Memory B cell (primary cell): ENCODE results near the gene PKD1.
"Not testable (repeated sequence)": the region's sequence is repeated elsewhere in the genome, so short reads cannot be mapped to it uniquely, and the experiment has no call there.

Experiments used
- ATAC-seq: fragments of 150-1000 bp; cut with Tn5 transposase; 2 replicates; pipeline ENCODE4 v1.10.0; 2021; ENCODE audit warnings: low read depth, mild to moderate bottlenecking, moderate library complexity
- DNase-seq, 2 donors: peaks; one replicate each; pipeline ENCODE4 v3.0.0; 2022; ENCODE audit warnings: low spot score in 2 of 2
- H3K27ac Mint-ChIP-seq: one replicate; pipeline ENCODE4 v1.8.0; 2022; ENCODE audit warnings: mild to moderate bottlenecking, moderate library complexity, mixed read lengths
- H3K27me3 Mint-ChIP-seq: one replicate; pipeline ENCODE4 v1.8.0; 2022; ENCODE audit warnings: mixed read lengths
- H3K36me3 Mint-ChIP-seq: one replicate; pipeline ENCODE4 v1.8.0; 2022; ENCODE audit warnings: mild to moderate bottlenecking, mixed read lengths
- H3K4me1 Mint-ChIP-seq: one replicate; pipeline ENCODE4 v1.8.0; 2022; ENCODE audit warnings: mixed read lengths
- H3K4me3 Mint-ChIP-seq: one replicate; pipeline ENCODE4 v1.8.0; 2022; ENCODE audit warnings: mild to moderate bottlenecking, moderate library complexity, mixed read lengths
- H3K9me3 Mint-ChIP-seq: one replicate; pipeline ENCODE4 v1.8.0; 2022; ENCODE audit warnings: mixed read lengths

Gene PKD1

GRCh38 chr16:2135770-2136490, at the start of gene PKD1:
TSS of gene PKD1 (minus strand) at chr16:2135898. CDS start at chr16:2135689, 209 bp downstream.
- peak within 1 kb of the TSS; percentile 82 for H3K27ac Mint-ChIP-seq
- H3K36me3 Mint-ChIP-seq, H3K27me3 Mint-ChIP-seq, H3K4me1 Mint-ChIP-seq, H3K9me3 Mint-ChIP-seq: not testable (repeated sequence)
- H3K4me3 Mint-ChIP-seq, result peak within 1 kb of the TSS; percentile 92
- ATAC-seq (peak; percentile 77), DNase-seq (peak; percentile 100)

GRCh38 chr16:2184962-2185361, 49.3 kb upstream of the PKD1 start:
- no peaks in the 10 kb centered on the region for H3K9me3 Mint-ChIP-seq
- H3K4me1 Mint-ChIP-seq, result peaks cover 10% of the 10 kb centered on the region
- DNase-seq, result no peak
- no peak overlapping the region for H3K4me3 Mint-ChIP-seq
- H3K27me3 Mint-ChIP-seq, result no peaks in the 10 kb centered on the region
- no peak for ATAC-seq
- H3K27ac Mint-ChIP-seq, result no peak overlapping the region
- H3K36me3 Mint-ChIP-seq, result no peaks in the 10 kb centered on the region

- peak overlapping the region; percentile 0 for H3K4me3 Mint-ChIP-seq
- no peaks in the 10 kb centered on the region for H3K36me3 Mint-ChIP-seq
- peaks cover 10% of the 10 kb centered on the region for H3K4me1 Mint-ChIP-seq
- no peak for ATAC-seq
- H3K9me3 Mint-ChIP-seq, result no peaks in the 10 kb centered on the region
- no peaks in the 10 kb centered on the region for H3K27me3 Mint-ChIP-seq
- H3K27ac Mint-ChIP-seq, result no peak overlapping the region
- DNase-seq, result no peak
These were observed 48.6 kb upstream of the PKD1 start for GRCh38 chr16:2184346-2184745.

GRCh38 chr16:2183671-2184070, 48.0 kb upstream of the PKD1 start:
- H3K4me3 Mint-ChIP-seq, result peak overlapping the region; percentile 56
- peak; percentile 43 for ATAC-seq
- no peaks in the 10 kb centered on the region for H3K9me3 Mint-ChIP-seq
- H3K27me3 Mint-ChIP-seq, result no peaks in the 10 kb centered on the region
- DNase-seq, result no peak
- H3K27ac Mint-ChIP-seq, result no peak overlapping the region
- H3K36me3 Mint-ChIP-seq, result no peaks in the 10 kb centered on the region
- peaks cover 10% of the 10 kb centered on the region for H3K4me1 Mint-ChIP-seq

DNA sequence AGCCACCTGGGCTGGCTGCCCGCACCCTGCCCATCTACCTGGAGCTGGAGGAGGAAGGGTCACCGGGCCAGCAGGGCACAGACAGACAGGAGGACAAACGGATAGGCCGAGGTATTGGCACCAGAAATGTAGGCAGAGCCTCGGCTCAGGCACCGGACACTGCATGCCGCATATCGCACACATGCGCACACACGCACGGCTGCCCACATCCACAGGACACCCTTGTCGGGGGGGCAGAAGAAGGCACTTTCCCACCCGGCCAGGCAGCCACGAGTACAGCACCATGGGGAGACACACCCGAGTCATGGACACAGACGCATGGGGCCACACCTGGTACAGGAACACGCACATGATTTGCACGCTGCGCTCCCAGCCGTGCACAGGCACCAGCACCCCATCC, 46.3 kb upstream of the PKD1 start:
- Mint-ChIP-seq H3K4me1 (peaks cover 10% of the 10 kb centered on the region), H3K9me3 (no peaks in the 10 kb centered on the region), H3K27ac (no peak overlapping the region), H3K36me3 (peaks cover 2% of the 10 kb centered on the region), H3K4me3 (no peak overlapping the region), H3K27me3 (no peaks in the 10 kb centered on the region)
- ATAC-seq (no peak), DNase-seq (no peak)

GRCh38 chr16:2180962-2181923, 45.5 kb upstream of the PKD1 start:
- Mint-ChIP-seq H3K4me1 (peaks cover 10% of the 10 kb centered on the region), H3K9me3 (no peaks in the 10 kb centered on the region), H3K4me3 (no peak overlapping the region), H3K36me3 (peaks cover 2% of the 10 kb centered on the region), H3K27me3 (no peaks in the 10 kb centered on the region), H3K27ac (no peak overlapping the region)
- DNase-seq (no peak), ATAC-seq (no peak)

DNA sequence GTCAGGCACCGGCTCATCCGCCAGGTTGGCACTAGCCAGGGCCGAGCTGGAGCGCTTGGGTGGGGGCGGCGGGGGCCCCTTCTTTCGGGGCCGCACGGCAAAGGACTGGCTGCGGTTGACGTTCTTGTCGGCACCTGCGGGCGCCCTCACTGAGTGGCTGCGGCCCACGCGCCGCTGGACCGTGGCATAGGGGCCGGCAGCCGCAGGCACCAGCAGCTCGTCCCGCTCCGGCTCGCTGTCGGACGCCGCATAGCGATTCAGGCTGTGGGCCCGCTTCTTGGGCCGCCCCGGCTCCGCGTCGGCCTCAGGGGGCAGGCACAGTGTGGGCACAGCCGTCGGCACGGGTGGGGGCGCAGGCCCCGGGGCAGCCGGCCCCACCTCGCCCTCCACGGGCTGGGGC, 44.8 kb upstream of the PKD1 start:
- Mint-ChIP-seq H3K36me3 (peaks cover 2% of the 10 kb centered on the region), H3K4me3 (no peak overlapping the region), H3K27me3 (no peaks in the 10 kb centered on the region), H3K4me1 (peaks cover 10% of the 10 kb centered on the region), H3K9me3 (no peaks in the 10 kb centered on the region), H3K27ac (no peak overlapping the region)
- no peak for DNase-seq
- ATAC-seq, result no peak

GRCh38 chr16:2179576-2179975, 43.9 kb upstream of the PKD1 start:
- peaks cover 9% of the 10 kb centered on the region for H3K4me1 Mint-ChIP-seq
- no peak overlapping the region for H3K27ac Mint-ChIP-seq
- ATAC-seq, result no peak
- no peak overlapping the region for H3K4me3 Mint-ChIP-seq
- H3K27me3 Mint-ChIP-seq, result no peaks in the 10 kb centered on the region
- peaks cover 2% of the 10 kb centered on the region for H3K36me3 Mint-ChIP-seq
- no peak for DNase-seq
- H3K9me3 Mint-ChIP-seq, result no peaks in the 10 kb centered on the region

DNA sequence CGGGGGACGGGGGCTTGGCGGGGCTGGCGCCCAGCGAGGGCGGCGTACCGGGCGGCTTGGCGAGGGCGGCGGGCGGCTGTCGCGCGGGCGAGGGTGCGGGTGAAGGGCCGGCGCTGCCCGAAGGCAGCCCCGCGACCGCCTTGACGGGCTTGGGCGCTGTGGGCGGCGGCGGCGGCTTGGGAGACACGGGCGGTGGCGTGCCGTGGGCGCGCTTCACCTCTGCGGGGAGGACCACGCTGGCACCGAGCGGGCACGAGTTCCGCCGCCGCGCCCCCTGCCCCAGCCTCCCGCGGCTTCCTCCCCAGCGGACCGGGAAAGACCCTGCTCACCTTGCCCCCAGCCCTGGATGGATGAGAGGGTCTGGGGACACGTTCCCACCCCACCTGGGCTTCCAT, 43.4 kb upstream of the PKD1 start:
- Mint-ChIP-seq H3K9me3 (no peaks in the 10 kb centered on the region), H3K4me3 (no peak overlapping the region), H3K27ac (no peak overlapping the region), H3K4me1 (peaks cover 6% of the 10 kb centered on the region), H3K27me3 (no peaks in the 10 kb centered on the region), H3K36me3 (peaks cover 7% of the 10 kb centered on the region)
- DNase-seq (no peak), ATAC-seq (no peak)

GRCh38 chr16:2178321-2179106, 42.8 kb upstream of the PKD1 start:
- Mint-ChIP-seq H3K4me3 (no peak overlapping the region), H3K27me3 (no peaks in the 10 kb centered on the region), H3K9me3 (no peaks in the 10 kb centered on the region), H3K36me3 (peaks cover 10% of the 10 kb centered on the region), H3K27ac (no peak overlapping the region), H3K4me1 (peaks cover 4% of the 10 kb centered on the region)
- ATAC-seq (peak; percentile 59), DNase-seq (no peak)

DNA sequence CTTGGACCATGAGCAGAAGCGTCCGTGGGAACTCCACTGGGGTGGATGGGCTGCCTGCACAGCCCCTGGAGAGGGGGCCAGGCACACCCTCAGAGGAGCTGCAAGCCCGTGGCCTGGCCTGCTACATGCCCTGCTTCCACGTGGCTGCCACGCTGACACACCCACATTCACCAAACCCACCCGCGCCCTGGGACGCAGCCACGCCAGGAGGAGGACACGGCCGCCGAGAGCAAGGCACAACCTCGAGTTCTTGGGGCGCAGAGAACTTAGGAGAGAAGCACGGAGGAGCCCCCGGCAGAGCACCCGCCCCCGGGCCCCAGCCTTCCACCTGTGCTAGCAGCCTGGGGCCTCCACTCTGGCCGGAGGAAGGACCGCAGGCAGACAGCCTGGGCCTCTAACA, 41.9 kb upstream of the PKD1 start:
- Mint-ChIP-seq H3K36me3 (peaks cover 11% of the 10 kb centered on the region), H3K27ac (no peak overlapping the region), H3K27me3 (no peaks in the 10 kb centered on the region), H3K9me3 (no peaks in the 10 kb centered on the region), H3K4me1 (no peaks in the 10 kb centered on the region), H3K4me3 (no peak overlapping the region)
- DNase-seq (no peak), ATAC-seq (no peak)

- ATAC-seq (no peak), DNase-seq (no peak)
- no peaks in the 10 kb centered on the region for H3K27me3 Mint-ChIP-seq
- H3K27ac Mint-ChIP-seq, result no peak overlapping the region
- H3K36me3 Mint-ChIP-seq, result peaks cover 11% of the 10 kb centered on the region
- H3K4me1 Mint-ChIP-seq, result no peaks in the 10 kb centered on the region
- no peak overlapping the region for H3K4me3 Mint-ChIP-seq
- no peaks in the 10 kb centered on the region for H3K9me3 Mint-ChIP-seq
These were observed 41.4 kb upstream of the PKD1 start for GRCh38 chr16:2177101-2177500.

DNA sequence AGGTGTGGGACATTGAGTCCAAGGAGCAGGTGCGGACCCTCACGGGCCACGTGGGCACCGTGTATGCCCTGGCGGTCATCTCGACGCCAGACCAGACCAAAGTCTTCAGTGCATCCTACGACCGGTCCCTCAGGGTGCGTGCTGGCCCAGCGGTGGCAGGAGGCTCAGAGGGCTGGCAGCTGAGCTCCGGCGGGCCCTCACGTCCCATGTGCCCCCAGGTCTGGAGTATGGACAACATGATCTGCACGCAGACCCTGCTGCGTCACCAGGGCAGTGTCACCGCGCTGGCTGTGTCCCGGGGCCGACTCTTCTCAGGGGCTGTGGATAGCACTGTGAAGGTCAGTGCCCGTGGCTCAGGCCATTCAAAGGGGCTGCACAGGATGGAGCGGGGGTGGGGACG, 40.3 kb upstream of the PKD1 start:
- Mint-ChIP-seq H3K27ac (no peak overlapping the region), H3K4me1 (no peaks in the 10 kb centered on the region), H3K9me3 (no peaks in the 10 kb centered on the region), H3K4me3 (no peak overlapping the region), H3K36me3 (peaks cover 11% of the 10 kb centered on the region), H3K27me3 (no peaks in the 10 kb centered on the region)
- no peak for DNase-seq
- no peak for ATAC-seq

GRCh38 chr16:2175454-2175853, 39.8 kb upstream of the PKD1 start:
- H3K36me3 Mint-ChIP-seq, result peaks cover 11% of the 10 kb centered on the region
- no peak for ATAC-seq
- DNase-seq, result no peak
- no peaks in the 10 kb centered on the region for H3K9me3 Mint-ChIP-seq
- H3K4me3 Mint-ChIP-seq, result no peak overlapping the region
- no peaks in the 10 kb centered on the region for H3K4me1 Mint-ChIP-seq
- H3K27me3 Mint-ChIP-seq, result no peaks in the 10 kb centered on the region
- H3K27ac Mint-ChIP-seq, result no peak overlapping the region
